ENCODE measurements around the gene GPC6.

GPC6 gene

GRCh38 chr13:93227280-93227877 is 772 bp downstream of the GPC6 start:
- H3K4me3 ChIP-seq (replicated peaks; ENCODE audit: insufficient read depth, low read length) = no peak overlapping the region
- H3K27ac ChIP-seq (replicated peaks) = no peak overlapping the region
- H3K27me3 ChIP-seq (ENCODE audit: insufficient read depth, poor library complexity, severe bottlenecking) = peaks cover 56% of the 10 kb centered on the region
- DNase-seq (ENCODE audit: low read depth in 1 of 2, low spot score in 1 of 2) = no peak
- no peak for TF ChIP-seq CTCF (IDR thresholded peaks at IDR 0.05; ENCODE audit: insufficient read depth, low read length)
- TF ChIP-seq SPI1 (IDR thresholded peaks at IDR 0.05; ENCODE audit: borderline replicate concordance, low read depth) = no peak
- TF ChIP-seq POLR2AphosphoS5 (IDR thresholded peaks at IDR 0.05; ENCODE audit: low read depth) = no peak
- TF ChIP-seq GABPA (IDR thresholded peaks at IDR 0.05; ENCODE audit: low read depth) = no peak
- TF ChIP-seq REST (IDR thresholded peaks at IDR 0.05; ENCODE audit: insufficient replicate concordance, low read depth) = no peak

GRCh38 chr13:93227878-93228642 is 1.5 kb downstream of the GPC6 start:
- no peak overlapping the region for H3K4me3 ChIP-seq (replicated peaks; ENCODE audit: insufficient read depth, low read length)
- H3K27ac ChIP-seq (replicated peaks) = no peak overlapping the region
- TF ChIP-seq CTCF (IDR thresholded peaks at IDR 0.05; ENCODE audit: insufficient read depth, low read length) = no peak
- TF ChIP-seq GABPA (IDR thresholded peaks at IDR 0.05; ENCODE audit: low read depth) = no peak
- TF ChIP-seq SPI1 (IDR thresholded peaks at IDR 0.05; ENCODE audit: borderline replicate concordance, low read depth) = no peak
- no peak for TF ChIP-seq REST (IDR thresholded peaks at IDR 0.05; ENCODE audit: insufficient replicate concordance, low read depth)
- no peak for TF ChIP-seq POLR2AphosphoS5 (IDR thresholded peaks at IDR 0.05; ENCODE audit: low read depth)
- H3K27me3 ChIP-seq (ENCODE audit: insufficient read depth, poor library complexity, severe bottlenecking) = peaks cover 56% of the 10 kb centered on the region
- DNase-seq (ENCODE audit: low read depth in 1 of 2, low spot score in 1 of 2) = no peak

- DNase-seq (ENCODE audit: low read depth in 1 of 2, low spot score in 1 of 2) = no peak
- no peak overlapping the region for H3K27ac ChIP-seq (replicated peaks)
- TF ChIP-seq GABPA (IDR thresholded peaks at IDR 0.05; ENCODE audit: low read depth) (no peak), REST (IDR thresholded peaks at IDR 0.05; ENCODE audit: insufficient replicate concordance, low read depth) (no peak), SPI1 (IDR thresholded peaks at IDR 0.05; ENCODE audit: borderline replicate concordance, low read depth) (no peak), CTCF (IDR thresholded peaks at IDR 0.05; ENCODE audit: insufficient read depth, low read length) (no peak), POLR2AphosphoS5 (IDR thresholded peaks at IDR 0.05; ENCODE audit: low read depth) (no peak)
- no peak overlapping the region for H3K4me3 ChIP-seq (replicated peaks; ENCODE audit: insufficient read depth, low read length)
- peaks cover 56% of the 10 kb centered on the region for H3K27me3 ChIP-seq (ENCODE audit: insufficient read depth, poor library complexity, severe bottlenecking)
Measured at GRCh38 chr13:93228643-93228937, 2.0 kb downstream of the GPC6 start.

Measured in HL-60 (cell line).